Fibroblast of skin of right biceps (primary cell): ENCODE data around the gene MAPRE2.

Experiments
- DNase-seq: peaks from one replicate; pipeline ENCODE4 v3.0.0-alpha.2; 2013

The MAPRE2 gene

GRCh38 chr18:35063875-35064690, 22.9 kb downstream of the MAPRE2 start:
- DNase-seq, result no peak

- no peak for DNase-seq
Observed at GRCh38 chr18:35067454-35067853, 26.2 kb downstream of the MAPRE2 start.

GRCh38 chr18:35071819-35072247, 30.6 kb downstream of the MAPRE2 start:
- no peak for DNase-seq

- DNase-seq, result no peak
Observed at GRCh38 chr18:35072616-35073015, 31.4 kb downstream of the MAPRE2 start.

GRCh38 chr18:35073186-35074105, 32.2 kb downstream of the MAPRE2 start:
- no peak for DNase-seq

GRCh38 chr18:35074581-35074980, 33.4 kb downstream of the MAPRE2 start:
- no peak for DNase-seq

GRCh38 chr18:35075132-35075531, 33.9 kb downstream of the MAPRE2 start:
- DNase-seq, result no peak

GRCh38 chr18:35076135-35076924, 35.1 kb downstream of the MAPRE2 start:
- peak; percentile 91 for DNase-seq

- peak; percentile 15 for DNase-seq
Observed at GRCh38 chr18:35077937-35078336, 36.7 kb downstream of the MAPRE2 start.

- no peak for DNase-seq
Observed at GRCh38 chr18:35080058-35080457, 38.8 kb downstream of the MAPRE2 start.

- no peak for DNase-seq
Observed at GRCh38 chr18:35083174-35083712, 42.0 kb downstream of the MAPRE2 start.

- DNase-seq, result no peak
Observed at GRCh38 chr18:35084494-35085449, 43.6 kb downstream of the MAPRE2 start.

- DNase-seq, result no peak
Observed at GRCh38 chr18:35085450-35086380, 44.5 kb downstream of the MAPRE2 start.

- DNase-seq, result no peak
Observed at GRCh38 chr18:35086704-35087103, 45.5 kb downstream of the MAPRE2 start.

- no peak for DNase-seq
Observed at GRCh38 chr18:35087726-35088125, 46.5 kb downstream of the MAPRE2 start.

GRCh38 chr18:35088921-35089320, 47.7 kb downstream of the MAPRE2 start:
- DNase-seq, result peak; percentile 55

GRCh38 chr18:35089382-35089781, 48.2 kb downstream of the MAPRE2 start:
- DNase-seq, result peak; percentile 56

- peak; percentile 65 for DNase-seq
Observed at GRCh38 chr18:35089891-35090550, 48.8 kb downstream of the MAPRE2 start.

GRCh38 chr18:35091841-35092240, 50.6 kb downstream of the MAPRE2 start:
- DNase-seq, result no peak
